Fibroblast of lung (primary cell): ENCODE measurements around the gene WT1.

ENCODE experiments used
- EZH2 ChIP-seq: IDR thresholded peaks from 2 replicates; pipeline ENCODE4 v1.5.1; 2012; ENCODE audit warnings: low read length, control low read depth, mild to moderate bottlenecking; ENCODE audit errors: missing control alignments
- TF ChIP-seq, protein P1 (sequence below), 2 donors: IDR thresholded peaks in 1 of 2; conservative IDR thresholded peaks in 1 of 2; 1 replicate in 1 of 2; 2 replicates in 1 of 2; pipeline ENCODE4 v1.5.1; 2011 to 2012; ENCODE audit warnings: low read length in 2 of 2, control low read depth in 1 of 2, inconsistent platforms in 1 of 2, low read depth in 1 of 2, mild to moderate bottlenecking in 1 of 2

DNA sequence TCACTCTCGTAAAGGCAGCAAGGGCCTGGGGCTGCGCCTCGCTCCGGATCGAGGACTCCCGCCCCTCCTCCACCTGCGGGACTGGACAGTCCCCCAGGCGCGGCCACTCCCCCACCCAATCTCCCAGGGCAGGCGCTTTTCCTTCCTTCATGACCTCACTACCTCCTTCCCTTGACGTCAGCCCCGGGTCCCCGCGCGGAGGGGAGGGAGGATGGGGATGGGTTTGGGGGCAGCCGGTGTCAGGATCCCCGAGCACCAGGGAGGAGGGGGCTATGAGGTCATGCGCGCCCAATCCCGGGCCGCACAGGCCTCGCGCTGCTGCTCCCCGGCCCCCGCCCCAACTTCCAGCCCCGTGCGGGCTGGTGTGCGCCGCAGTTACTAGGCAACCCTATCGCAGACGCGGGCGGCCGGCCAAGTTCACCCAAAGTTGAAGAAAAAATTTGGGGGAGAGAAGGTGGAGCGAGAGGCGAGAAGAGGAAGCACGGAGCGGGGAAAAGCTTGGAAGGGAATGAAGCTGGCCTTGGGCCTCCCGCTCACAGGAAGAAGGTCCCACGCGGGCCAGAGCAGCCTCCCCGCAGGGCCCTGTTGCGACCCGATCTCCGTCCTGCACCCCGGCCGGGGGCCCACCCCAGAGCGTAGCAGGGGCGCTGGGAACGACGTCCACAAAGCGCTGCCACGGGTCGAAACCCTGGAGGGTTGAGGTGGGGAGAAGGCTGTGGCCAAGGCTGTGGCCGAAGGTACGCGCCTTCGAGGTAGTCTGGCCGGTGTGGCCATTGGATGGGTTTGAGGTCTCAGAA, 8.3 kb downstream of the WT1 start:
- TF ChIP-seq, protein P1, sequence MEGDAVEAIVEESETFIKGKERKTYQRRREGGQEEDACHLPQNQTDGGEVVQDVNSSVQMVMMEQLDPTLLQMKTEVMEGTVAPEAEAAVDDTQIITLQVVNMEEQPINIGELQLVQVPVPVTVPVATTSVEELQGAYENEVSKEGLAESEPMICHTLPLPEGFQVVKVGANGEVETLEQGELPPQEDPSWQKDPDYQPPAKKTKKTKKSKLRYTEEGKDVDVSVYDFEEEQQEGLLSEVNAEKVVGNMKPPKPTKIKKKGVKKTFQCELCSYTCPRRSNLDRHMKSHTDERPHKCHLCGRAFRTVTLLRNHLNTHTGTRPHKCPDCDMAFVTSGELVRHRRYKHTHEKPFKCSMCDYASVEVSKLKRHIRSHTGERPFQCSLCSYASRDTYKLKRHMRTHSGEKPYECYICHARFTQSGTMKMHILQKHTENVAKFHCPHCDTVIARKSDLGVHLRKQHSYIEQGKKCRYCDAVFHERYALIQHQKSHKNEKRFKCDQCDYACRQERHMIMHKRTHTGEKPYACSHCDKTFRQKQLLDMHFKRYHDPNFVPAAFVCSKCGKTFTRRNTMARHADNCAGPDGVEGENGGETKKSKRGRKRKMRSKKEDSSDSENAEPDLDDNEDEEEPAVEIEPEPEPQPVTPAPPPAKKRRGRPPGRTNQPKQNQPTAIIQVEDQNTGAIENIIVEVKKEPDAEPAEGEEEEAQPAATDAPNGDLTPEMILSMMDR (conservative IDR thresholded peaks at IDR 0.05 in 1 of 2, IDR thresholded peaks at IDR 0.05 in 1 of 2; ENCODE audit: low read depth in 1 of 2, low read length in 2 of 2) = no peak
- TF ChIP-seq EZH2 = peak; percentile 85
